GM23248 (cell line): ENCODE measurements around the gene GRK3.

Experiments
- EZH2 ChIP-seq: fragments of 200-600 bp; sonication (generic); IDR thresholded peaks from 2 replicates; pipeline ENCODE4 v1.6.1; 2018; ENCODE audit warnings: antibody characterized with exemption, mild to moderate bottlenecking; ENCODE audit not compliant: insufficient read depth, poor library complexity, severe bottlenecking
- EZH2phosphoT487 ChIP-seq: fragments of 200-600 bp; sonication (generic); IDR thresholded peaks from 2 replicates; pipeline ENCODE4 v1.6.1; 2018; ENCODE audit warnings: antibody characterized with exemption, moderate library complexity, mild to moderate bottlenecking, low read depth; ENCODE audit not compliant: insufficient read depth

DNA sequence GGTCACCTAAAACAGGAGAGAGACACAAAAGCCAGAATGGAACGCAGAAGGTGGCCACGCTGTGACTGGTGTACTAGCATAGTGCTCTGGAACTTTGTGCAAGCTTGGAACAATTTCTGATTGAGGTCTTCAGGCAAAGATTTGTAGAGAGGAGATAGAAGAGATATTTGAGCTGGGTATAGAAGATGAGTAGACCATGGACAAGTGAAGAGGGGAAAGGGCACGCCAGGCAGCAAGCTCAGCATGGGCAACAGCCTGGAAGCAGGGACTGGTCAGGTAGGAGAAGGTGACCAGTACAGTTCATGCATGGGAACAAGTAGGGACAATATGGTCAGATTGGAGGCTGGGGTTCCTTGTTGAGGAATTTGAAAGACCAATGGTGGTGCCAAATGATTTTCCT is 201.9 kb downstream of the GRK3 start:
- no peak for TF ChIP-seq EZH2phosphoT487
- no peak for TF ChIP-seq EZH2
